Measurements from ENCODE around the gene MAD1L1.

GRCh38 chr7:1956611-1957470 is 275.9 kb downstream of the MAD1L1 start:
- TF ChIP-seq CTCF (IDR thresholded peaks at IDR 0.05) (no peak), EP300 (IDR thresholded peaks at IDR 0.05) (no peak)
